Prostate gland (tissue), 2 donors: Measurements from ENCODE around the gene HOXA10.

Experiments
- POLR2A ChIP-seq: fragments of 450-650 bp; IDR thresholded peaks from one replicate; pipeline ENCODE4 v1.6.1; 2016; ENCODE audit warnings: antibody characterized with exemption, mild to moderate bottlenecking
- TF ChIP-seq, protein P1 (sequence below), 4 experiments: fragments of 200-600 bp in 2 of 4; fragments of 450-650 bp in 2 of 4; sonication (generic) in 2 of 4; IDR thresholded peaks; 1 replicate in 3 of 4; 2 replicates in 1 of 4; pipeline ENCODE4 v1.5.1; 2016 to 2019; ENCODE audit warnings: antibody characterized with exemption in 4 of 4, mild to moderate bottlenecking in 2 of 4, moderate library complexity in 2 of 4

DNA sequence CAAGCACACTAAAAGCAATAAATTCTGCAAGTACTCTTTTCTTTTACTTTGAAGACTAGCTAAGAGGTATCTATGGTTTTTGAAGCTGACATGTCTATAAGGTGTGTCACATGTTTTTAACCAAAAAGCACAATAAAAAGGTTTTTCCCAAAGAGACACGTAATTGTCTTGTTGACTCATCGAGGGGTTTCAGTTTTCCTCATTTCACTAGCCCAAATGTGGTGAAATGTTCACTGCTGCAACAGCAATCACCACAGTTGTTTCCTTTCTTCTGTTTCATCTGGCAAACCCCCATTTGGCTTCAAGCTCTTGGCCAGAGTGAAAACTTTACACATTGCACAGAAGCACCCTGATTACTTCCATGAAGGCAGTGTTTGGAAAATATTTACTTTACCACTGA, 39.7 kb downstream of the HOXA10 start:
- TF ChIP-seq, protein P1, sequence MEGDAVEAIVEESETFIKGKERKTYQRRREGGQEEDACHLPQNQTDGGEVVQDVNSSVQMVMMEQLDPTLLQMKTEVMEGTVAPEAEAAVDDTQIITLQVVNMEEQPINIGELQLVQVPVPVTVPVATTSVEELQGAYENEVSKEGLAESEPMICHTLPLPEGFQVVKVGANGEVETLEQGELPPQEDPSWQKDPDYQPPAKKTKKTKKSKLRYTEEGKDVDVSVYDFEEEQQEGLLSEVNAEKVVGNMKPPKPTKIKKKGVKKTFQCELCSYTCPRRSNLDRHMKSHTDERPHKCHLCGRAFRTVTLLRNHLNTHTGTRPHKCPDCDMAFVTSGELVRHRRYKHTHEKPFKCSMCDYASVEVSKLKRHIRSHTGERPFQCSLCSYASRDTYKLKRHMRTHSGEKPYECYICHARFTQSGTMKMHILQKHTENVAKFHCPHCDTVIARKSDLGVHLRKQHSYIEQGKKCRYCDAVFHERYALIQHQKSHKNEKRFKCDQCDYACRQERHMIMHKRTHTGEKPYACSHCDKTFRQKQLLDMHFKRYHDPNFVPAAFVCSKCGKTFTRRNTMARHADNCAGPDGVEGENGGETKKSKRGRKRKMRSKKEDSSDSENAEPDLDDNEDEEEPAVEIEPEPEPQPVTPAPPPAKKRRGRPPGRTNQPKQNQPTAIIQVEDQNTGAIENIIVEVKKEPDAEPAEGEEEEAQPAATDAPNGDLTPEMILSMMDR (IDR thresholded peaks at IDR 0.05): no peak
- no peak for TF ChIP-seq POLR2A
